Right lung (tissue), 5 donors: Measurements from ENCODE around the gene UNC93A. TPM values are rescaled to one million over a fixed set of nuclear protein-coding genes. Genes with fewer than 3 reads are reported as not detected.
"Not testable (repeated sequence)": the region's sequence is repeated elsewhere in the genome, so short reads cannot be mapped to it uniquely, and the experiment has no call there.

ENCODE experiments used
- DNase-seq, 2 donors: peaks; one replicate each; pipeline ENCODE4 v3.0.0-alpha.2; 2013
- polyA plus RNA-seq, 5 donors: library from polyadenylated mRNA; unstranded; fragments of 120-200 nt; gene quantifications; one replicate each; pipeline versions ENCODE4 v1.2.1 to v1.2.3, GENCODE V29; 2013; ENCODE audit warnings: inconsistent platforms in 1 of 5, low replicate concordance in 1 of 5; ENCODE audit not compliant: insufficient read length in 5 of 5, insufficient read depth in 1 of 5

UNC93A gene
- polyA plus RNA-seq, 5 donors: 0.05 to 0.13 TPM; not detected in 3

GRCh38 chr6:167270499-167271311 is 20.4 kb upstream of the UNC93A start:
- DNase-seq: no peak

GRCh38 chr6:167272151-167272550 is 19.0 kb upstream of the UNC93A start:
- no peak for DNase-seq

GRCh38 chr6:167272696-167273379 is 18.3 kb upstream of the UNC93A start:
- no peak for DNase-seq

GRCh38 chr6:167274270-167274669 is 16.8 kb upstream of the UNC93A start:
- DNase-seq: no peak

- DNase-seq: no peak
Measured at GRCh38 chr6:167275001-167275400, 16.1 kb upstream of the UNC93A start.

GRCh38 chr6:167275436-167275835 is 15.7 kb upstream of the UNC93A start:
- DNase-seq: no peak

GRCh38 chr6:167276772-167277533 is 14.2 kb upstream of the UNC93A start:
- DNase-seq: no peak

- not testable (repeated sequence) for DNase-seq
Measured at GRCh38 chr6:167278173-167278940, 12.8 kb upstream of the UNC93A start.

- DNase-seq: no peak
Measured at GRCh38 chr6:167279766-167280446, 11.2 kb upstream of the UNC93A start.

GRCh38 chr6:167280466-167280865 is 10.6 kb upstream of the UNC93A start:
- DNase-seq: not testable (repeated sequence)

GRCh38 chr6:167282165-167282564 is 8.9 kb upstream of the UNC93A start:
- no peak for DNase-seq

- not testable (repeated sequence) for DNase-seq
Measured at GRCh38 chr6:167284565-167284964, 6.5 kb upstream of the UNC93A start.

- no peak for DNase-seq
Measured at GRCh38 chr6:167285077-167285770, 5.9 kb upstream of the UNC93A start.

GRCh38 chr6:167287513-167288048 is 3.5 kb upstream of the UNC93A start:
- no peak for DNase-seq

- peak; percentile 7 to 38 for DNase-seq
Measured at GRCh38 chr6:167288591-167289225, 2.4 kb upstream of the UNC93A start.

GRCh38 chr6:167289291-167289690 is 1.8 kb upstream of the UNC93A start:
- not testable (repeated sequence) for DNase-seq

- no peak for DNase-seq
Measured at GRCh38 chr6:167291623-167292300, 647 bp downstream of the UNC93A start.

- no peak for DNase-seq
Measured at GRCh38 chr6:167292301-167293087, 1.4 kb downstream of the UNC93A start.
